Activated CD4-positive, alpha-beta T cell treated with anti-CD3 and anti-CD28 coated beads for 24 hours (primary cell): ENCODE data around the gene ERBB4.
"Not testable (repeated sequence)": the region's sequence is repeated elsewhere in the genome, so short reads cannot be mapped to it uniquely, and the experiment has no call there.

ENCODE experiments used
- DNase-seq, 2 donors: peaks; one replicate each; pipeline ENCODE4 v3.0.0-alpha.2; 2020; ENCODE audit warnings: low read depth in 2 of 2

The ERBB4 gene

GRCh38 chr2:212528106-212528856 lies 10.3 kb downstream of the ERBB4 start:
- no peak for DNase-seq

GRCh38 chr2:212526059-212526458 lies 12.5 kb downstream of the ERBB4 start:
- no peak for DNase-seq

GRCh38 chr2:212523756-212524155 lies 14.8 kb downstream of the ERBB4 start:
- DNase-seq: no peak

- no peak for DNase-seq
These were observed 18.3 kb downstream of the ERBB4 start for GRCh38 chr2:212520340-212520739.

DNA sequence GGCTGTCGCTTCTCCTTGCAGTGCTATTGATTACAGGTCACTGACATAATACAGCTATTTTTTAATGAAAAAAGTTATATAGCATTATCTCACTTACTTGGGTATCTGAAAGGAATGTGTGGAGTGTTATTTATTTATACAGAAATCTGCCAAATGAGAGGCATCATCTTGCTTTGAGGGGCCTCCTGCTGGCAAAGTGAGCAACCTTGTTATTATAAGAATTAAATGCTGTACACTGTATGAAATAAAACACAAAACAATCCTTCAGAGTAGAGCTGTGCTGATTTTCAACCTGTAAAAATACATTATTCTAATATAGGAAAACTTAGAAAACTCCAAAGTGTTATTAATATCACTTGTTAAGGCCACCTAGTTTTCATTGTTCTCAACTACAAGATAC lies 20.9 kb downstream of the ERBB4 start:
- DNase-seq: no peak

- no peak for DNase-seq
These were observed 33.0 kb downstream of the ERBB4 start for GRCh38 chr2:212505586-212505985.

GRCh38 chr2:212495046-212495445 lies 43.6 kb downstream of the ERBB4 start:
- no peak for DNase-seq

GRCh38 chr2:212494418-212495020 lies 44.1 kb downstream of the ERBB4 start:
- no peak for DNase-seq

- no peak for DNase-seq
These were observed 48.8 kb downstream of the ERBB4 start for GRCh38 chr2:212489719-212490346.

- DNase-seq: no peak
These were observed 50.0 kb downstream of the ERBB4 start for GRCh38 chr2:212488611-212489010.

GRCh38 chr2:212484563-212485080 lies 54.0 kb downstream of the ERBB4 start:
- DNase-seq: no peak

GRCh38 chr2:212480447-212480846 lies 58.2 kb downstream of the ERBB4 start:
- DNase-seq: no peak

DNA sequence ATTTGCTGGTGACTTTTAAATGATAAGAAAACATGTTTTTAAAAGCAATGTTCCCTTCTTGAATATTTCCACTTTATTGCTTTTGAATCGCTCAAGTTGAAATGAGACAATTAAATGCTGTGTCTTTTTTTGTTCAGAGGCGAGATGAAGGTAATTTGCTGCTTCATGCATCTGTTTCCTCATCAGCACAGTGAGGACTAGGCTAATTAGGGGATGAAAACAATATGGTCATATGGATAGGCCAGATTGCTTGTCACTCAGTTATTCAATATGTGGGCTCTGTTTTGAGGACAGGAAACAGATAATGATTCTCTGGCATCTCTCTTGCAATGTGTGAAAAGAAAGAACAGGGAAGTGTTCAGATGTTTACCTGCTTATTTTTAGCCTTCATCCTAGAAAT lies 61.0 kb downstream of the ERBB4 start:
- DNase-seq: no peak

GRCh38 chr2:212473211-212473610 lies 65.4 kb downstream of the ERBB4 start:
- no peak for DNase-seq

- DNase-seq: not testable (repeated sequence)
These were observed 71.1 kb downstream of the ERBB4 start for GRCh38 chr2:212467551-212467950.

GRCh38 chr2:212465456-212465855 lies 73.1 kb downstream of the ERBB4 start:
- no peak for DNase-seq

GRCh38 chr2:212461708-212462107 lies 76.9 kb downstream of the ERBB4 start:
- DNase-seq: not testable (repeated sequence)

DNA sequence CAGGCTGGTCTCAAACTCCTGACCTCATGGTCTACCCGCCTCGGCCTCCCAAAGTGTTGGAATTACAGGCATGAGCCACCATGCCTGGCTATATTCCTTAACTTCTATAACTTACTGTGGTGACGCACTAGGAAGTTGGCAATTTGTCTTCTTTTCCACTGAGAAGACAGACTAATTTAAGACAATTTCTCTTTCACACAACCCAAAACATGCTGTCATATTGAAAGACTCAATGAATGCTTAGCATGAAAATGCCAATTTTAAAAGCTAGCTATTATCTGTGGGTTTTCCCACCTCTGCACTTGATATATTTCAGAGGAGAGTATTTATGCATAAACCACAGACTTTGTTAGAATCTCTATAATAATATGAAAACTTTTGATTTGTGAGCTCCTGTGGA lies 84.5 kb downstream of the ERBB4 start:
- no peak for DNase-seq

DNA sequence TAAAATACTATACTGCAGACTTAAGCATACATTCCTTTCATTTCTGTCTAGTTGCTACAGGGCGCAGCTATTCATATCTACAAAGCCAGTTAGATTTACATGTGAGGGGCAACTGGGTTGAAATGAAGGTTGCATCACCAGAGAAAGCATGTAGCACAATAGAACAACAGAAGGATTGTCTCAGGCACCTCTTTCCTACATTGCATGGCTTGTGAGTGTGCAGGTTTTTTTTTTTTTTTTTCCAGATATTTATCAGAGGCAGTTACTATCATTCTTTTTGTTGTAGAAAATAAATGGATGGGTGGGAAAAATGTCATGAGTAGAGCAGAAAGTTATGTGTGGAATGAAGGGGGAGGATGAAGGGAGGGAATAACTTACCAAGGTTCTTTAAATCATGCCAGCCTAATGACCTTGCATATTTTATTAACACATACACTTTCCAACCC lies 86.8 kb downstream of the ERBB4 start:
- no peak for DNase-seq

- DNase-seq: no peak
These were observed 89.9 kb downstream of the ERBB4 start for GRCh38 chr2:212448698-212449097.

- no peak for DNase-seq
These were observed 96.8 kb downstream of the ERBB4 start for GRCh38 chr2:212441821-212442220.

DNA sequence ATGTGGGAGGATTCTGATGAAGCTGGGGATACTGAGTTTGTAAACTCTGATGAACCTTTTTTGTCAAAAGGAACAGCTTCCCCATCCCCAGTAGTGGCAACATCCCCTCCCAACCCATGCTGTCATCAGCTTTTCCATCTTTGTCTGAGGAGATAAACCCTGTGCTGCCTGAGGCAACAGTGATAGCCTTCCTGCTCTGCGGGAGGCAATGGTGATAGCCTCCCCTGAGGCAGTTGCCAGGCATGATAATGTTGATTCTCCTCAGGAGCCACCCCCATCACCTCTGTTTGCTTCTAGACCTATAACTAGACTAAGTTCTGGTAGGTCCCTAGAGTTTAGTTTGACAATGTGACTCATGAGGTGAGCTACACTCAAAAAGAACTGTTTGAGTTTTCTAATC lies 97.5 kb downstream of the ERBB4 start:
- no peak for DNase-seq
